ENCODE data around the gene LFNG.

DNA sequence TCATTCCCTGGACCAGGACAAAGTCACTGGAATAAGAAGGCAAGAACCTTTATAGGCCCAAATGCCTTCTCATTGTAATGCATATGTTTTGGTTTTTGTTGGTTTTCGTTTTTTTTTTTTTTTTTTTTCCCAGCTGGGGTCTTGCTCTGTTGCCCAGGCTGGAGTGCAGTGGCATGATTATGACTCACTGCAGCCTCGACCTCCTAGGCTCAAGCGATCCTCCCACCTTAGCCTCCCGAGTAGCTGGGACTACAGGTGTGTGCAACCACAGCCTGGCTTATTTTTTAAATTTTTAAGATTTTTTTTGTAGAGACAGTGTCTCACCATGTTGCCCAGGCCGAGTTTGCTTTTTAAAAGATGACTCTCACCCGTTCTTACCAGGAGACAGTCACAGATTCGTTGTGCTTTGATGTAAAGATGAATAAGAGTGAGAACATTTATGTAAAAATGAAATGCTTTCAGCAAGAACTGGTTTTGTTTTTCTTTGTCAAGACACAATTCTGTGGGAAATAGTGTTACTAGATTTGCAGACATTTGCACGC lies 46.8 kb downstream of the LFNG start:
- TF ChIP-seq CTCF (IDR thresholded peaks at IDR 0.05) (no peak), EP300 (IDR thresholded peaks at IDR 0.05) (no peak), POLR2A (IDR thresholded peaks at IDR 0.05) (no peak), POLR2AphosphoS5 (IDR thresholded peaks at IDR 0.05) (no peak)

All from upper lobe of left lung (tissue), 4 donors.